HG03520 (cell line): ENCODE results near the gene ANKRD24.
"Not testable (repeated sequence)": the region's sequence is repeated elsewhere in the genome, so short reads cannot be mapped to it uniquely, and the experiment has no call there.

Experiments used
- ATAC-seq: cut with Tn5 transposase; IDR thresholded peaks from one replicate; pipeline ENCODE4 v1.9.1; 2021; ENCODE audit warnings: mild to moderate bottlenecking, moderate library complexity; ENCODE audit not compliant: unreplicated experiment

Gene ANKRD24

DNA sequence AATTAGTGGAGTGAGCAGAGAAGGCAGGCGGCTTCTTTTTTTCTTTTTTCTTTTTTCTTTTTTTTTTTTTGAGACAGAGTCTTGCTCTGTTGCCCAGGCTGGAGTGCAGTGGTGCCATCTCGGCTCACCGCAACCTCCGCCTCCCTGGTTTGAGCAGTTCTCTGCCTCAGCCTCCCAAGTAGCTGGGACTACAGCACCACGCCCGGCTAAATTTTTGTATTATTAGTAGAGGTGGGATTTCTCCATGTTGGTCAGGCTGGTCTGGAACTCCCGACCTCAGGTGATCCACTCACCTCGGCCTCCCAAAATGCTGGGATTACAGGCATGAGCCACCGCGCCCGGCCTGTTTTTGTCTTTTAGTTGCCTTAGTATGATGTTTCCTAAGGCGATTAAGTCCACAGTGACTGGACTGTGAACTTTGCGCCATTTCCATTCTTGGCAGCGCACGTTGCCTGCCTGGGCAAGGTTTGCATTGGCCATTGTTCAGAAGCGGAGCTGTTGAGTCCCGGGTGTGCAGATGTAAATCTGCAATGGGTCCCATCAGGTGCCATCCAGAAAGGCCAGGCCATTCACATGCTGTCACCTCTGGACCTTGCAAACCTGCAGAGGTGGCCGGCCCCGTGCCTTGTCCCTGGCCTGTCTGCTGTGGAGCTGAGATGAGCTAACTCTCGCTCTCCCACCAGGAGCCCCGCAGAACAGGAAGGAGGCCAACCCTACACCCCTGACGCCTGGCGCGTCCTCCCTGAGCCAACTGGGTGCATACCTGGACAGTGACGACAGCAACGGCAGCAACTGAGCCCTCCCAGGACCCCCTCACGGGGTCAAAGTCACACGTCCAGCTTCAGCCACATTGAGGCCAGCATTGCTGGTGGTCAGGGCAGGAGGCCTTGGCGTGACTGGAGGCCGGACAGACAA is 85.7 kb downstream of the ANKRD24 start:
- ATAC-seq = no peak

- no peak for ATAC-seq
Measured at GRCh38 chr19:4268816-4269430, 86.4 kb downstream of the ANKRD24 start.

DNA sequence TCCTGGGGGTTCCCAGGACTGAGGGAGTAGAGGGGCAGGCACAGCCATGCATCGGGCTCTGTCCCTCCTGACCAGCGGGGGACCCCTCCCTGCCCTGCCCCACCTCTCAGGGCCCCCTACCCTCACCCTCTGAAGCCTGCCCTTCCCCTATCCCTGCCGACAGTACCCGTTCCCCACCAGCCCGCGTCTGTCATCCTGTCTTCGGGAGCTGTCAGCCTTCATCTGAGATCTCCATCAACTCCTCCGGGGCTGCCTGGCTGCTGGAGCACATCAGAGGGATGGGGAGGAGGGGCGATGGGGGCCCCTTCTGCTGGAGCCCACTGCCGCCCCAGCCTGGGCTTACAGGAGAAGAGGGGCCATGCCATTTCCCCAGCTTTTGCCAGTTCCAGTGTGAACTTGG is 90.4 kb downstream of the ANKRD24 start:
- ATAC-seq = no peak

- ATAC-seq = not testable (repeated sequence)
Measured at GRCh38 chr19:4274321-4274686, 91.8 kb downstream of the ANKRD24 start.
